Endodermal cell (in vitro differentiated cells): Measurements from ENCODE around the gene TAL1. TPM values are rescaled to one million over a fixed set of nuclear protein-coding genes. Genes with fewer than 3 reads are reported as not detected.
"Not testable (repeated sequence)": the region's sequence is repeated elsewhere in the genome, so short reads cannot be mapped to it uniquely, and the experiment has no call there.

ENCODE experiments used
- DNase-seq: peaks from one replicate; pipeline ENCODE4 v3.0.0-alpha.2; 2017
- H3K27ac ChIP-seq: 2 replicates; pipeline ENCODE4 v1.5.1; 2013; ENCODE audit warnings: mild to moderate bottlenecking, low read depth, low read length, moderate library complexity
- H3K27me3 ChIP-seq: 2 replicates; pipeline ENCODE4 v1.6.1; 2013; ENCODE audit warnings: mild to moderate bottlenecking, low read length, moderate library complexity; ENCODE audit not compliant: insufficient read depth, control insufficient read depth, poor library complexity, severe bottlenecking
- H3K36me3 ChIP-seq: 2 replicates; pipeline ENCODE4 v1.7.0; 2013; ENCODE audit warnings: mild to moderate bottlenecking, low read length, moderate library complexity; ENCODE audit not compliant: control insufficient read depth, insufficient read depth
- H3K4me1 ChIP-seq: one replicate; pipeline ENCODE4 v1.7.0; 2013; ENCODE audit warnings: low read length; ENCODE audit not compliant: control insufficient read depth, insufficient read depth
- H3K4me3 ChIP-seq: 2 replicates; pipeline ENCODE4 v1.5.1; 2013; ENCODE audit warnings: mild to moderate bottlenecking, low read length, moderate library complexity
- H3K9ac ChIP-seq: 2 replicates; pipeline ENCODE4 v1.6.1; 2013; ENCODE audit warnings: mild to moderate bottlenecking, low read length, moderate library complexity; ENCODE audit not compliant: poor library complexity, severe bottlenecking; ENCODE audit errors: extremely low read depth
- H3K9me3 ChIP-seq: 2 replicates; pipeline ENCODE4 v1.6.1; 2013; ENCODE audit warnings: mild to moderate bottlenecking, low read length, moderate library complexity; ENCODE audit not compliant: control insufficient read depth
- H3K27ac Mint-ChIP-seq: 2 replicates; pipeline ENCODE4 v1.8.0; 2020; ENCODE audit warnings: mixed read lengths
- H3K27me3 Mint-ChIP-seq: 2 replicates; pipeline ENCODE4 v1.8.0; 2021; ENCODE audit warnings: mild to moderate bottlenecking, mixed read lengths; ENCODE audit not compliant: insufficient read depth
- H3K36me3 Mint-ChIP-seq: 2 replicates; pipeline ENCODE4 v1.8.0; 2020; ENCODE audit warnings: low read depth, mixed read lengths
- H3K4me1 Mint-ChIP-seq: 2 replicates; pipeline ENCODE4 v1.8.0; 2020; ENCODE audit warnings: mixed read lengths
- H3K4me3 Mint-ChIP-seq: 2 replicates; pipeline ENCODE4 v1.8.0; 2020; ENCODE audit warnings: mild to moderate bottlenecking, moderate library complexity, mixed read lengths
- H3K9me3 Mint-ChIP-seq: 2 replicates; pipeline ENCODE4 v1.8.0; 2020; ENCODE audit warnings: mild to moderate bottlenecking, mixed read lengths
- WGBS, 2 experiments: methylation state at CpG; one replicate each; pipeline versions ENCODE4 v1.1.5 to v1.1.7; 2013; ENCODE audit warnings: missing lambda C conversion rate in 2 of 2, mixed read lengths in 1 of 2; ENCODE audit not compliant: insufficient coverage in 1 of 2, insufficient read length in 1 of 2; 5-methylcytosine and 5-hydroxymethylcytosine counted together
- total RNA-seq, 2 donors: library from RNA; stranded (reverse); fragmentation: NEBNext Ultra II Directional in 1 of 2; extraction: Animal tissue kit (Norgen Biotek cat#: 25700) in 1 of 2; gene quantifications; 2 replicates in 1 of 2; 3 replicates in 1 of 2; pipeline ENCODE4 v1.2.1, GENCODE V29; 2021
- TF ChIP-seq, protein P1 (sequence below): fragments of 200-600 bp; sonication (generic); conservative IDR thresholded peaks from 2 replicates; pipeline ENCODE4 v1.5.0; 2021; ENCODE audit warnings: antibody characterized with exemption, mild to moderate bottlenecking

The TAL1 gene
- total RNA-seq, 2 donors from 2014 or later: 0.04 TPM; not detected in 1

DNA sequence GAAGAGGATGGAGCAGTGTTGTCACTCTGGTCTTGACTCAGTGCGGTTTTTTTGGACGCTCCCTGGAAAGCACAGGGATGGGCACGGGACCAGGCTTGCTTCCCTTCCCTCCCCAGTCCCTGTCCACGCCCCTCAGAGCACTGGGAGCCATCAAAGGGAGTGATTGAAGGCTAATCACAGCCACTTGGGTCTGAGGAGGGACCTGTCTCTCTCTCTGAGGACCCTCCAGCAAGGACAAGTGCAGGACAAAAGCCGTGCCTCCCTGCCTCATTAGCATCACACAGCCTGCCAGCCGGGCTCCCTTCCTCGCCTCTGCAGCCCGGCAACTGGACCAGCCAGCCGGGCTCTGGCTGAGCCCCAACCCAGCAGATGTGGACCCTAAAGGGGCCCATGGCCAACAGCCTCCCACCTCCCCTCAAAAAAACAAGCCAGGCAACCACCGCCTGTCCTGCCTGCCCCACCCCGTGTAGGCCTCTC, 23.6 kb downstream of the TAL1 start:
- no peaks in the 10 kb centered on the region for H3K9me3 ChIP-seq
- Mint-ChIP-seq H3K27ac (no peak overlapping the region), H3K27me3 (peaks cover 62% of the 10 kb centered on the region), H3K9me3 (no peaks in the 10 kb centered on the region), H3K4me3 (no peak overlapping the region), H3K4me1 (peaks cover 8% of the 10 kb centered on the region), H3K36me3 (no peaks in the 10 kb centered on the region)
- H3K36me3 ChIP-seq: no peaks in the 10 kb centered on the region
- WGBS, 2 experiments: 29 to 44% methylated on average over 8 to 11 of the region's 11 CpGs
- no peak overlapping the region for H3K27ac ChIP-seq
- peak; percentile 87 for DNase-seq
- no peak overlapping the region for H3K4me3 ChIP-seq
- no peaks in the 10 kb centered on the region for H3K4me1 ChIP-seq
- TF ChIP-seq, protein P1, sequence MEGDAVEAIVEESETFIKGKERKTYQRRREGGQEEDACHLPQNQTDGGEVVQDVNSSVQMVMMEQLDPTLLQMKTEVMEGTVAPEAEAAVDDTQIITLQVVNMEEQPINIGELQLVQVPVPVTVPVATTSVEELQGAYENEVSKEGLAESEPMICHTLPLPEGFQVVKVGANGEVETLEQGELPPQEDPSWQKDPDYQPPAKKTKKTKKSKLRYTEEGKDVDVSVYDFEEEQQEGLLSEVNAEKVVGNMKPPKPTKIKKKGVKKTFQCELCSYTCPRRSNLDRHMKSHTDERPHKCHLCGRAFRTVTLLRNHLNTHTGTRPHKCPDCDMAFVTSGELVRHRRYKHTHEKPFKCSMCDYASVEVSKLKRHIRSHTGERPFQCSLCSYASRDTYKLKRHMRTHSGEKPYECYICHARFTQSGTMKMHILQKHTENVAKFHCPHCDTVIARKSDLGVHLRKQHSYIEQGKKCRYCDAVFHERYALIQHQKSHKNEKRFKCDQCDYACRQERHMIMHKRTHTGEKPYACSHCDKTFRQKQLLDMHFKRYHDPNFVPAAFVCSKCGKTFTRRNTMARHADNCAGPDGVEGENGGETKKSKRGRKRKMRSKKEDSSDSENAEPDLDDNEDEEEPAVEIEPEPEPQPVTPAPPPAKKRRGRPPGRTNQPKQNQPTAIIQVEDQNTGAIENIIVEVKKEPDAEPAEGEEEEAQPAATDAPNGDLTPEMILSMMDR: no peak
- peaks cover 36% of the 10 kb centered on the region for H3K27me3 ChIP-seq
- no peak overlapping the region for H3K9ac ChIP-seq

DNA sequence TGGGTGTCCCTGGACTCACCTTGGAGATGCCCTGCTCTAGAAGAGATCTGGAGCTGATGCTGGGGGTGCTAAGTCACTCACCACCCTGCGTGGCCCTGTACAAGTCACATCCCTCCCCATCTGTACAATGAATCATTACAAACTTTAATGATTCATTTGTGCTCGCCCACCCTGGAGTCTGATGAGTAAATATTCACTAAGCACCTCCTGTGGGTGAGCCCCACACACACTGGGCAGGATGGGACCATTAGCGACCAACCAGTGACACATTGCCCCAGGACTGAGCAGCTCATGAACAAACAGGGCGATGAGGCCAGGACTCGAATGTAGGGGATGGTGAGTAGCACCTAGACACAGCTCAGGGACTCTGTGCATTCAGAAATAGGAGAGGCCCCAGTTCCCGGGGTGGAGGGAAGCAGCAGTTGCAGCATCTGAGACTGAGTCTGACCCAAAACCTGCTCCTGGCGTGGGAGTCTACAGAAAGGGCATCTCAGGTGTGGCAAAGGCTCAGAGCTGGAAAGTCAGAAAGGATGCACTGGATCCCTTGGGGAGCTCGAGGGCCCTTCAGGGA, 24.1 kb downstream of the TAL1 start:
- H3K27me3 Mint-ChIP-seq: peaks cover 67% of the 10 kb centered on the region

DNA sequence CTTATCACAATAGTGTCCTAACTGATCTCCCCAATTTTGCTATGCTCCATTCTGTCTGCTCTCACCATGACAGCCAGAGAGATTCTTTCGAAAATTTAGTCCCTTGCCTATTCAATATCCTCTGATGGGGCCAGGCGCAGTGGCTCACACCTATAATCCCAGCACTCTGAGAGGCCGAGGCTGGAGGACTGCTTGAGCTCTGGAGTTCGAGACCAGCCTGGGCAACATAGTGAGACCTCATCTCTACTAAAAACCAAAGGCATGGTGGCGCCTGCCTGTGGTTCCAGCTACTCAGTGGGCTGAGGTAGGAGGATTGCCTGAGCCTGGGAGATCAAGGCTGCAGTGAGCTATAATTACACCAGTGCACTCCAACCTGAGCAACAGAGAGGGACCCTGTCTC, 26.1 kb downstream of the TAL1 start:
- Histone ChIP-seq H3K9ac (no peak overlapping the region), H3K4me1 (no peaks in the 10 kb centered on the region), H3K27ac (no peak overlapping the region), H3K9me3 (no peaks in the 10 kb centered on the region), H3K27me3 (peaks cover 42% of the 10 kb centered on the region), H3K4me3 (no peak overlapping the region), H3K36me3 (no peaks in the 10 kb centered on the region)
- Mint-ChIP-seq H3K9me3 (no peaks in the 10 kb centered on the region), H3K36me3 (no peaks in the 10 kb centered on the region), H3K27me3 (peaks cover 73% of the 10 kb centered on the region), H3K4me3 (no peak overlapping the region), H3K27ac (no peak overlapping the region), H3K4me1 (peaks cover 8% of the 10 kb centered on the region)
- peak; percentile 20 for DNase-seq
- TF ChIP-seq, protein P1: no peak
- WGBS, 2 experiments: 87 to 89% methylated on average over 5 of the region's 5 CpGs

More for the DNA sequence above, 24.1 kb downstream of the TAL1 start:
- TF ChIP-seq, protein P1: no peak
- Histone ChIP-seq H3K4me1 (no peaks in the 10 kb centered on the region), H3K4me3 (no peak overlapping the region), H3K36me3 (no peaks in the 10 kb centered on the region), H3K27me3 (peaks cover 36% of the 10 kb centered on the region), H3K9me3 (no peaks in the 10 kb centered on the region), H3K9ac (no peak overlapping the region), H3K27ac (no peak overlapping the region)
- no peaks in the 10 kb centered on the region for H3K9me3 Mint-ChIP-seq
- no peak for DNase-seq
- 65 to 74% methylated on average over 6 to 8 of the region's 8 CpGs for WGBS, 2 experiments
- no peak overlapping the region for H3K4me3 Mint-ChIP-seq
- no peaks in the 10 kb centered on the region for H3K36me3 Mint-ChIP-seq
- no peak overlapping the region for H3K27ac Mint-ChIP-seq
- H3K4me1 Mint-ChIP-seq: peaks cover 8% of the 10 kb centered on the region

DNA sequence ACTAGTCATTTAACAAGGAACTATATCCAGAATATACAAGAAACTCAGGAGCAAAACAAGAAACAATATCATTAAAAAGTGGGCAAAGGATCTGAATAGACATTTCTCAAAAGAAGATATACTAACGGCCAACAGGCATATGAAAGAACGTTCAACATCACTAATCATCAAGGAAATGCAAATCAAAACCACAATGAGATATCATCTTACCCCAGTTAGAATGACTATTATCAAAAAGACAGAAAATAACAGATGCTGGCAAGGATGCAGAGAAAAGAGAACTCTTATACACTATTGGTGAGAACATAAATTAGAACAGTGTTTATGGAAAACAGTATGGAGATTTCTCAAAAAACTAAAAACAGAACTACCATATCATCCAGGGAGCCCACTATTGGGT, 28.5 kb downstream of the TAL1 start:
- H3K4me1 Mint-ChIP-seq, DNase-seq, H3K9ac ChIP-seq, H3K36me3 Mint-ChIP-seq, H3K4me3 Mint-ChIP-seq, H3K27ac ChIP-seq, H3K4me1 ChIP-seq, H3K27ac Mint-ChIP-seq, H3K4me3 ChIP-seq, H3K36me3 ChIP-seq, H3K9me3 ChIP-seq, H3K9me3 Mint-ChIP-seq: not testable (repeated sequence)
- 77% methylated on average over 2 of the region's 2 CpGs; no CpG with 5 or more reads in 1 of the 2 experiments for WGBS, 2 experiments
- peaks cover 30% of the 10 kb centered on the region for H3K27me3 ChIP-seq
- peaks cover 67% of the 10 kb centered on the region for H3K27me3 Mint-ChIP-seq
